Progenitor cell of endocrine pancreas (in vitro differentiated cells): Measurements from ENCODE around the gene NCKAP5. TPM values are rescaled to one million over a fixed set of nuclear protein-coding genes. Genes with fewer than 3 reads are reported as not detected.
"Not testable (repeated sequence)": the region's sequence is repeated elsewhere in the genome, so short reads cannot be mapped to it uniquely, and the experiment has no call there.

ENCODE experiments used
- DNase-seq: peaks from one replicate; pipeline ENCODE4 v3.0.0; 2021; ENCODE audit warnings: low spot score; ENCODE audit not compliant: unreplicated experiment
- H3K27ac Mint-ChIP-seq: 2 replicates; pipeline ENCODE4 v1.8.0; 2021; ENCODE audit warnings: mild to moderate bottlenecking, moderate library complexity, mixed read lengths
- H3K27me3 Mint-ChIP-seq: 2 replicates; pipeline ENCODE4 v1.8.0; 2021; ENCODE audit warnings: mixed read lengths
- H3K36me3 Mint-ChIP-seq: 2 replicates; pipeline ENCODE4 v1.8.0; 2022; ENCODE audit warnings: mixed read lengths; ENCODE audit not compliant: insufficient read depth
- H3K4me1 Mint-ChIP-seq: 2 replicates; pipeline ENCODE4 v1.8.0; 2021; ENCODE audit warnings: low read depth, mixed read lengths
- H3K4me3 Mint-ChIP-seq: 2 replicates; pipeline ENCODE4 v1.8.0; 2021; ENCODE audit warnings: low read depth, mild to moderate bottlenecking, moderate library complexity, mixed read lengths
- H3K9me3 Mint-ChIP-seq: 2 replicates; pipeline ENCODE4 v1.8.0; 2021; ENCODE audit warnings: low read depth, mixed read lengths
- total RNA-seq: library from RNA; stranded (reverse); gene quantifications from 2 replicates; pipeline ENCODE4 v1.2.1, GENCODE V29; 2021
- TF ChIP-seq, protein P1 (sequence below): fragments of 200-600 bp; sonication (generic); IDR thresholded peaks from one replicate; pipeline ENCODE4 v1.5.0; 2021; ENCODE audit warnings: antibody characterized with exemption, mild to moderate bottlenecking; ENCODE audit not compliant: unreplicated experiment

Gene NCKAP5
- total RNA-seq, 1 donor from 2014 or later: 1.7 TPM

- TF ChIP-seq, protein P1, sequence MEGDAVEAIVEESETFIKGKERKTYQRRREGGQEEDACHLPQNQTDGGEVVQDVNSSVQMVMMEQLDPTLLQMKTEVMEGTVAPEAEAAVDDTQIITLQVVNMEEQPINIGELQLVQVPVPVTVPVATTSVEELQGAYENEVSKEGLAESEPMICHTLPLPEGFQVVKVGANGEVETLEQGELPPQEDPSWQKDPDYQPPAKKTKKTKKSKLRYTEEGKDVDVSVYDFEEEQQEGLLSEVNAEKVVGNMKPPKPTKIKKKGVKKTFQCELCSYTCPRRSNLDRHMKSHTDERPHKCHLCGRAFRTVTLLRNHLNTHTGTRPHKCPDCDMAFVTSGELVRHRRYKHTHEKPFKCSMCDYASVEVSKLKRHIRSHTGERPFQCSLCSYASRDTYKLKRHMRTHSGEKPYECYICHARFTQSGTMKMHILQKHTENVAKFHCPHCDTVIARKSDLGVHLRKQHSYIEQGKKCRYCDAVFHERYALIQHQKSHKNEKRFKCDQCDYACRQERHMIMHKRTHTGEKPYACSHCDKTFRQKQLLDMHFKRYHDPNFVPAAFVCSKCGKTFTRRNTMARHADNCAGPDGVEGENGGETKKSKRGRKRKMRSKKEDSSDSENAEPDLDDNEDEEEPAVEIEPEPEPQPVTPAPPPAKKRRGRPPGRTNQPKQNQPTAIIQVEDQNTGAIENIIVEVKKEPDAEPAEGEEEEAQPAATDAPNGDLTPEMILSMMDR: no peak
These were observed 92.7 kb downstream of the NCKAP5 start for GRCh38 chr2:133475610-133476009.

DNA sequence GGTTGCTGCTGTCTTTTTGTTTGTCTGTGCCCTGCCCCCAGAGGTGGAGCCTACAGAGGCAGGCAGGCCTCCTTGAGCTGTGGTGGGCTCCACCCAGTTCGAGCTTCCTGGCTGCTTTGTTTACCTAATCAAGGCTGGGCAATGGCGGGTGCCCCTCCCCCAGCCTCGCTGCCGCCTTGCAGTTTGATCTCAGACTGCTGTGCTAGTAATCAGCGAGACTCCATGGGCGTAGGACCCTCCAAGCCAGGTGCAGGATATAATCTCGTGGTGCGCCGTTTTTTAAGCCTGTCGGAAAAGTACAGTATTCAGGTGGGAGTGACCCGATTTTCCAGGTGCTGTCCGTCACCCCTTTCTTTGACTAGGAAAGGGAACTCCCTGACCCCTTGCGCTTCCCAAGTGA, 97.8 kb downstream of the NCKAP5 start:
- not testable (repeated sequence) for H3K36me3 Mint-ChIP-seq, H3K27ac Mint-ChIP-seq, H3K4me1 Mint-ChIP-seq, H3K9me3 Mint-ChIP-seq, H3K27me3 Mint-ChIP-seq, DNase-seq, H3K4me3 Mint-ChIP-seq

More at GRCh38 chr2:133475610-133476009, 92.7 kb downstream of the NCKAP5 start:
- Mint-ChIP-seq H3K9me3 (no peaks in the 10 kb centered on the region), H3K27ac (no peak overlapping the region), H3K4me3 (no peak overlapping the region), H3K36me3 (no peaks in the 10 kb centered on the region), H3K27me3 (peaks cover 4% of the 10 kb centered on the region), H3K4me1 (peaks cover 9% of the 10 kb centered on the region)
- DNase-seq: no peak

DNA sequence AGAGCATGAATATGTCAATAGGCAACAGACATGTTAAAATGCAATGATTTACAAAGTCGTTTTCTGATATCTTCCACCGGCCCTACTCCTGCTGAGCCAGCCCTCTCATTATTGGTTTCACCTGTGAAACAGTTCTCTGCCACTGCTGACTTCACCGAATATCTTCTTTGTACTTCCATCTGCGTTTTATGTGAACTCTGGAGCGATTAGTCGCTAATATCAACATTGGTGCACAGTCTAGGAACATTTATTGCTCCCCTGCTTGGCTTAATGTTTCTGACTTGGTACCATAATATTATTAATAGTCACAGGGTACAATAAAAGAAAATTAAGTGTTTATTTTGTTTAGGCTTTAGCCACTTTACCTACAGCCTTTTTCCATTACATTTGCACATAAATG, 105.5 kb downstream of the NCKAP5 start:
- no peaks in the 10 kb centered on the region for H3K36me3 Mint-ChIP-seq
- H3K27me3 Mint-ChIP-seq: peaks cover 9% of the 10 kb centered on the region
- TF ChIP-seq, protein P1: no peak
- no peaks in the 10 kb centered on the region for H3K4me1 Mint-ChIP-seq
- no peaks in the 10 kb centered on the region for H3K9me3 Mint-ChIP-seq
- H3K4me3 Mint-ChIP-seq: no peak overlapping the region
- no peak overlapping the region for H3K27ac Mint-ChIP-seq
- no peak for DNase-seq

DNA sequence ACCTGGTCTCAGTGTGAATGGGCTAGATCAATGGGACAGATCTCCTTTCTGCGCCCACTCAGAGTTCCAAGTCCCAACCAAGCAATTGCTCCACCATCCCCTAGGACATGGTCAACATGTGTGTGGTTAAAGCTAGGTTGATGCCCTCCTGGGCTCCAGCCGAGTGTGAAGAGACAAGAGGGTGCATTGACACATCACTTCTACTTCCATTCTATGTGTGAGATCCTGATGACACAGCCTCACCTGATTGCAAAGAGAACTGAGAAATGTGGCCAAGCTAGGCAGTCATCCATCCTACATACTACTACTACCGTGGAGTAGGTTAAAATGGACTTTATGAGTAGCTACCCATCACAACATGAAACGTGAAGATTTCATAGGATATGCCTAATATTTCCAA, 106.8 kb downstream of the NCKAP5 start:
- no peak overlapping the region for H3K4me3 Mint-ChIP-seq
- TF ChIP-seq, protein P1: no peak
- H3K9me3 Mint-ChIP-seq: no peaks in the 10 kb centered on the region
- H3K27ac Mint-ChIP-seq: no peak overlapping the region
- no peak for DNase-seq
- no peaks in the 10 kb centered on the region for H3K36me3 Mint-ChIP-seq
- peaks cover 9% of the 10 kb centered on the region for H3K27me3 Mint-ChIP-seq
- no peaks in the 10 kb centered on the region for H3K4me1 Mint-ChIP-seq

GRCh38 chr2:133459590-133459989, 108.7 kb downstream of the NCKAP5 start:
- Mint-ChIP-seq H3K27me3 (peaks cover 9% of the 10 kb centered on the region), H3K36me3 (no peaks in the 10 kb centered on the region), H3K4me1 (no peaks in the 10 kb centered on the region), H3K9me3 (no peaks in the 10 kb centered on the region), H3K27ac (no peak overlapping the region), H3K4me3 (no peak overlapping the region)
- TF ChIP-seq, protein P1: no peak
- DNase-seq: no peak

- H3K9me3 Mint-ChIP-seq: no peaks in the 10 kb centered on the region
- no peaks in the 10 kb centered on the region for H3K4me1 Mint-ChIP-seq
- peaks cover 9% of the 10 kb centered on the region for H3K27me3 Mint-ChIP-seq
- H3K4me3 Mint-ChIP-seq: no peak overlapping the region
- no peak for DNase-seq
- H3K27ac Mint-ChIP-seq: no peak overlapping the region
- no peaks in the 10 kb centered on the region for H3K36me3 Mint-ChIP-seq
- TF ChIP-seq, protein P1: no peak
These were observed 110.0 kb downstream of the NCKAP5 start for GRCh38 chr2:133458280-133458679.
